Measurements from ENCODE around the gene NOC2L.

Gene NOC2L

DNA sequence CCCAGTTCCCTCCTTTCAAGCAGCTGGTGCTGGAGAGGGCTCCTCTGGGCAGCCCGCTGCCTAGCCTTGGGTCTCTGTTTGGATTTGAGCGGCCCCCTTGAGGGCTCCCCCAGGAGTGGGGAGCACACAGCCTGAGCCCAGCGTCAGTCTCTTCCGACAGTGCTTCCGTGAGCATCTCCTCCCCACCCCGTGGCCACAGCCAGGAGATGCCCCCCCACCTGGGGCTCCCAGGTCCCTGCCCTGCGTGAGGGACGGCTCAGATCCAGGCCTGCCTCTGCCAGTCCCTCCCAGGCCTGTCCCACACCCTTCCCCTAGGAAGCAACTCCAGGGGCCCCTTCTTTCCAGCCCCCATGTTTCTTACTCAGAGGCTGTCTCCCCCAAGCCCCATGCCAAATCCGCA lies 31.8 kb downstream of the NOC2L start:
- no peak for DNase-seq

DNA sequence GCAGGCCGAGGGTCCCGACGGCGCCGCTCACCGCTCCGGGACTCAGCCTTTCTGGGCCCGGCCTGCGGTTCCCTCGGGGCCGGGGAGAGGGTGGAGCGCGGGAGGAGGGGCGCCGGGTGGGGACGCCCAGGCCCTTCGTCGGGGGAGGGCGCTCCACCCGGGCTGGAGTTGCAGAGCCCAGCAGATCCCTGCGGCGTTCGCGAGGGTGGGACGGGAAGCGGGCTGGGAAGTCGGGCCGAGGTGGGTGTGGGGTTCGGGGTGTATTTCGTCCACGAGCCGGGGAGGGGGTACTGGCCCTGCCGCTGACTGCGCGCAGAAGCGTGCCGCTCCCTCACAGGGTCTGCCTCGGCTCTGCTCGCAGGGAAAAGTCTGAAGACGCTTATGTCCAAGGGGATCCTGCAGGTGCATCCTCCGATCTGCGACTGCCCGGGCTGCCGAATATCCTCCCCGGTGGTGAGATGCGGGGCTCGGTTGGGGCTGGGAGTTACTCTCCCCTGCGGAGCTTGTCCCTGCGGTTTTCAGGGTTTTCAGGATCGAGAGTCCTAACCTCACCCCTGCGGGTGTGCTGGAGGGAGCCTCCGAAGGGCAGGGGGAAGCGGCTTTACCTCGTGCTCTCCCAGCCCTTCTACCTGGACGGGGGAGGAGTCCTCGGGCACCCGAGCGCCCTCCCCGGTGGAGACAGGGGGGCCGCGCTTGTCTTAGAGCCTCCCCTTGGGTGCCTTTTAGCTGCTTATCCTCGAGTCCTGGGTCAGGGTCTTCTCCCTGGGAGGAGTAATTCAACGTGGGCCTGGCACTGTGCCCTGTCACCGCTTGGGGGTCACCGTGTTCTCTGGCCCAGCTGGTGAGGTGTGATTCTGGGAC lies 33.3 kb downstream of the NOC2L start:
- no peak for DNase-seq

DNA sequence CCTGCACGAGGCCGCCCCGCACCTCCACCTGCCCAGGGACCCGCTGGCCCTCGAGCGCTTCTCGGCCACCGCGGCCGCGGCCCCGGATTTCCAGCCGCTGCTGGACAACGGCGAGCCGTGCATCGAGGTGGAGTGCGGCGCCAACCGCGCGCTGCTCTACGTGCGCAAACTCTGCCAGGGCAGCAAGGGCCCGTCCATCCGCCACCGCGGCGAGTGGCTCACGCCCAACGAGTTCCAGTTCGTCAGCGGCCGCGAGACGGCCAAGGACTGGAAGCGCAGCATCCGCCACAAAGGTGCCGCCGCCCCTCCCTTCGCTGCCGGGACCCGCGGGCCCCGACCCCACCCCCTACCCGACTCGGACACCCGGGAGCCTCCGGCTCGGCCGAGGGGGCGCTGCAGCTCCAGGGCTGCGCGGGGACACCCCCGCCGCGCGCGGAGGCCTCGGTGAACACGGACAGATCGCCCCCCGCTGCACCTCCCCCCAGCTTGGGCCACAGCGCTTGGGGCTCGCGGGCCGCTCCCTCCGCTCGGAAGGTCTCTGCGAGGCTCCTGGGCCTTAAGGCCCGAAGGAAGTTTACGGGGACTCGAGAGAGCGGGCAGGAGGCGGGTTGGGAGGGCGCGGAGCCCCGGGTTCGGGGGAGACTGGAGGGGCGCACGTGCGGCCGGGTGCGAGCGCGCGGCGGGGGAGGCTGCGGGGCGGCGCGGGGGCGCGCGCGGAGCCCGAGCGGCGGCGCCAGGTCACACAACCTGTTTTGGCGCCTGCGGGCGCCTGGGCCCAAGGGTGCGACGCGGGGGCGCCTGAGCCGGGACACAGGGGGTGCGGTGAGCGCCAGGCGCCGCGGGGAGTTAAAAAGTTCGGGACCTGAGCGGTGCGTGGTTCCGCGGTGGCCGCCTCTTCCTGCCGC lies 34.1 kb downstream of the NOC2L start:
- DNase-seq = no peak

DNA sequence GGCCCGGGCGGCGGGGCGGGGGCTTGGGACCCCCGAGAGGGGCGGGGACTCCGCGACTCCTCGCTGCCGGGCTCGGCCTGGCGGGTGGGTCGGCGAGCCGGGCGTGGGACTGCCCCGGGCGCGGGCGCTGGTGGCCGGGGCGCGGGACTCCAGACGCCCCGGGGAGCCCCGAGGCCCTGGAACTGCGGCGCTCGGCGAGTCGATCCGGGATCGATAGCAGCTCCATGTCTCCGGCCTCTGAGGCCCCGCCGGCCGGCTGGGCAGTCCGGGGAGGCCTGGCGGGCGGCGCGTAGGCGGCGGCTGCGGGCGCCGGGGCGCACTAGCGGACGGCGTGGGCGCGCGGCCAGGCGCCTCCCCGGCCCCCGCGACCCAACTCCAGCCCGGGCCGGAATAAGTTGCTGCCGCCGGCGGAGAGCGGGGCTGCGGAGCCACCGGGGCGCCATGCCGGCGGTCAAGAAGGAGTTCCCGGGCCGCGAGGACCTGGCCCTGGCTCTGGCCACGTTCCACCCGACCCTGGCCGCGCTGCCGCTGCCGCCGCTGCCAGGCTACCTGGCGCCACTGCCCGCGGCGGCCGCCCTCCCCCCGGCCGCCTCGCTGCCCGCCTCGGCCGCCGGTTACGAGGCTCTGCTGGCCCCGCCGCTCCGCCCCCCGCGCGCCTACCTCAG lies 34.9 kb downstream of the NOC2L start:
- DNase-seq = no peak

DNA sequence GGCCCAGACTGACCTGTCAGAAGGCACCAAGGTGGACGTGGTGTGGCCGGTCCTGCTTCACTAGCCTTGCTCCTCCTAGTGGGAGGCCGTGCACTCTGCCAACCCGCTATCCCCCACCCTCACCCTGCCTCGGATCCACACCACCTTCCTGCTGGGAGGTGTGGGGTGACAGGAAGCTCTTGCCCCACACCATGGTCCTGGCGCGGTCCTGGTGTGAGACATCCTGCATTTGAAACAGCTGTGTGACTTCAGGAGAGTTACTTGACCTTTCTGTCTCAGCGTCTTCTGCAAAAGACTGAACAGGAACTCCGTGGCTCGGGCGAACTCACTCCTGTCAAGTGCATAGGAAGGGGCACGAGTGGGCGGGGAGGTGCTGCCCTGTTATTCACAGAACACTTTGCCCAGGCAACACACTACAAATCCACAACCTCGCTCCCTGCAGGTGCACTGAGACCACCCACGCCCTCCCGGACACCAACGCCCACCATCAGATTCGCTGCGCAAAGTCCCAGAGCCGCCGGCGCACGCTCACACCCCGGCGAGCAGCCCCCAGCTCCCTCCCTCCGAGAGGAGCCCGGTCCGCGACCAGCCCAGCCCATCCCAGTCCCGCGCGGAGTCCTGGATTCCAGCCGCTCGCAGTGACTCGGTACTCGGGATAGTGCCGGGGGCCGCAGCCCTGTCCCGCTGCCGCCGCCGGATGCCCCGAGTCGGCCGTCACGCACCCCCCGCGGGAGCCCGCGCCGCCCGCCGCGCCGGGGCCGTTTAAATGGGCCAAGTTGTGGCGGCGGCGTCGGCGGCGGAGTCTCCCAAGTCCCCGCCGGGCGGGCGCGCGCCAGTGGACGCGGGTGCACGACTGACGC lies 35.7 kb downstream of the NOC2L start, which contains the start of gene SAMD11:
SAMD11 (plus strand) TSS at position 793 of the 860 bp plus-strand sequence. CDS start 509 bp downstream, outside the sequence.
- peak; percentile 36 to 77 for DNase-seq

DNA sequence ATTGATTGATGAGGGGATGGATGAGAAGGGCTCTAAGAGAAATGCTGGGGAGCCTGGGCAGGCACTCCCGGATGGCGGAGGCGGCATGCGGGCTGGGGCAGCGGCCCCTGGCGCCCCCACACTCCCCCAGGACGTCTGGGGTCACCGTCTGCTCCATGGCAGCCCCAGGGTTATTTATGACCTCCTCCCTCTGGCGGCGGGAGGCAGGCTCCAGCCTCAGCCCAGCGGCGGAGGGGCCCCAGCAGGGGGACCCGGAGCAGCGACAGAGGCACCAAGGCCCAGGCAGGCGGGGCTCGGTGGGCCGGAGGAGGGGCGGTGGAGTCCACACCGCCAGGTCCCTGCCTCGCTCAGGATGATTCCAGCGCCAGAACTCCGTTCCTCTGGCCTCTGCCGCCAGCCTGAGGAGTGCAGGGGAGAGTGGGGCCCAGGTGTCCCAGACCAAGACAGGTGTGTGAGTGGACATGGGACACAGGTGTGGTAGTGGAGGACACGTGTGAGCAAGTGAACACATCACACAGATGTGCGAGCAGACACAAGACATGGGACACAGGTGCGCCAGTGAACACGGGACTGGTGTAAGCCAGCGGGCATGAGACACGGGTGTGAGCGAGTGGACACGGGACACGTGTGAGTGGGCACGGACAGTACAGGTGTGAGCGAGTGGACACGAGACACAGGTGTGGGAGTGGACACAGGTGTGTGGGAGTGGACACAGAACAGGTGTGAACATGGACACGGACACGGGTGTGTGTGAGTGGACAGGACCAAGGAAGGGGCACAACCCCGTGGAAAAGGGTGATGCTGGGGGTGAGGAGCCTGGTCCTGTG lies 37.8 kb downstream of the NOC2L start:
- peak; percentile 16 to 47 for DNase-seq

DNA sequence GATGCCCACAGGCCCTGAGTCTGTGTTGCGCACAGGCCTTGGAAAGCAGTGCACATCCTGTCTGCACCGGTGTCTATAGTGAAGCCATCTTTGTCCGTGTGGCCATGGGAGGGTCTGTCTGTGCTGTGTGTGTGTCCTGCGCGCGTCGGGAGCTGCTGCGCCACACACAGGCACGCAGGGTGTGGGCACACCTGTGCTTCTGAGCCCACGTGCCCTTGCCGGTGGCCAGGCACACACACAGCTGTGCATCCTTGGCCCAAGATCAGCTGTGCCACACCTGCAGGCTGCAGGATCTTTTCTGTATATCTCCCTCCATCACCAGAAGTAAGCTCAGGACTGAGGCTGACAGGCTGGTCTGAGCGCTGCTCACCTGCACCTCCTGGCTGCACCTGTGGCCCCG lies 38.5 kb downstream of the NOC2L start:
- no peak for DNase-seq

DNA sequence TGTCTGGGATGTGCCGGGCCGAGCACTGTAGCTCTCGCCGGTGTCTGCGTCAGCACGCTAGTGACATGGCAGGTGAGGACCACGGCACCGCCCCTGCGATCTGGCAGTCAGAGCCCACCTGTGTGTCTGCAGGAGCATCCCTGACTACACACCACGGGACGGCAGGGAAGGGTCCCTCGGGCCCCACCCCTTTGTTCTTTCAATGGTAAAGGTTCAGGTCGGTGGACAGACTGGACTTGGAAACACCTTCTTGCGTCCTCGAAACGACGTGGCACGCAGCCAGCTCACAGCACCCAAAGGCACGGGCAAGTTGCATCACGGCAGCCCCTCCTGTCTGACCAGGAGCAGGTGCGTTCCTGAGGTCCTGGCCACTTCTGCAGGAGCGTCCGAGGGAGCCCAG lies 39.0 kb downstream of the NOC2L start:
- no peak for DNase-seq

DNA sequence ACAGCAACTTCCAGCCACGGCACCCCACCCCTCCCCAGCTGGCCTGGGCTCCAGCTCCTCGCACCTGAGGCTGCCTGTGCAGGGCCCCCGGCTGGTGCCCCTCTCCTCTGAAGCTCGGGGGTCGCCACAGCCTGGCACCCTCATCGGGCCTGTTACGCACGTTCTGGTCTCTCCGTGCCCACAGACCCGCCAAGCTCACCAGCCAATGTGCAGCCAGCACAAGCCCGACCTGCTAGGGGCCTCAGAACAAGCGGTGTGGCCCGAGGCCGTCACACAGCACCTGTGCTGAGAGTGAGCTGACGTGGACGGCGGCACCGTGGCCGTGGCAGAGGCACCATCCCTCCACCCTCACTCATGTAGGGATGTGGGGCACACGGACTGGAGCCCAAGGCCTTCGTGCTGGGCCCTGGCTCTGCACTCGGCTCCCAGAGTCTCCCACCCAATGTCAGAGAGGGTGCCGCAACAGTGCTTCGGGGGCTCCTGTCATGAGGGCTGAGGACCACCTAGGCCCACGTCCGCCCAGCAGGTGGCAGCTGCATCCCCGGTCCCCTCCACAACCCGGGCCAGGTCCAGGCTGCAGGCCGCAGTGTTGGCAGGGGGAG lies 39.7 kb downstream of the NOC2L start:
- no peak for DNase-seq

DNA sequence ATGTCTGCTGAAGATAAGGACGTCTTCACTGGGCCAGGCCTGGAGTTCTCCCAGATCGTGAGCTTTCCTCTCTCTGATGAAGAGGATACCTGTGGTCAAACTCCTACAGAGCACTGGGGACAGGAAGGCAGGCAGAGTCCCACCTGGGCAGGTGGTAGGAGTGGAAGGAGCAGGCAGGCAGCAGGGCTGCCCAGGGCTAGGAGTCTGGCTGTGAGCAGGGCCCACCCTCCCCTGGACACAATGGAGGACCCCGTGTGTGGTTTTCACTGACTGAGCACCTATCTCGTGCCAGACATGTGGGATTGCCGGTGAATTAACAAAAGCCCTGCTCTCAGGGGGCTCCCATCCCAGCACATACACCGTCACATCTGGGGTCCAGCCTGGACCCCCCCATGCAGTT lies 40.2 kb downstream of the NOC2L start:
- DNase-seq = no peak

DNA sequence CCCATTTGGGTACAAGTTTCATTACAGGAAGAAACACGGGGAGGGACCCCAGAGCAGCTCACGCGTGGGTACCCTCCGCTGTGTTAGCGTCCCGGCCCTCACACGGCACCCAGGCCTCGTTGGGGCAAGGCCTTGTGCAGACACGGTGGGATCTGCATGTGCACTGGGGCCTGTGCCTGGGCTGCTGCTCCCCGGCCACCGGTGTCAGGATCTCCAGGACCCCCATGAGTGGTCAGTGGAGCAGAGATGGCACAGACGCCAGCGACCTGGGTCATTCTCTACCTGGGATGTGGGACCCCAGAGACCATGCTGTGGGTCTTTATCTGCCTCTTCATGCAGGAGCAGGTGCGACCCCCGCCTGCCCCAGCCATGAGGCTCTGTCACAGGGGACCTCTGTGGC lies 40.7 kb downstream of the NOC2L start:
- no peak for DNase-seq

DNA sequence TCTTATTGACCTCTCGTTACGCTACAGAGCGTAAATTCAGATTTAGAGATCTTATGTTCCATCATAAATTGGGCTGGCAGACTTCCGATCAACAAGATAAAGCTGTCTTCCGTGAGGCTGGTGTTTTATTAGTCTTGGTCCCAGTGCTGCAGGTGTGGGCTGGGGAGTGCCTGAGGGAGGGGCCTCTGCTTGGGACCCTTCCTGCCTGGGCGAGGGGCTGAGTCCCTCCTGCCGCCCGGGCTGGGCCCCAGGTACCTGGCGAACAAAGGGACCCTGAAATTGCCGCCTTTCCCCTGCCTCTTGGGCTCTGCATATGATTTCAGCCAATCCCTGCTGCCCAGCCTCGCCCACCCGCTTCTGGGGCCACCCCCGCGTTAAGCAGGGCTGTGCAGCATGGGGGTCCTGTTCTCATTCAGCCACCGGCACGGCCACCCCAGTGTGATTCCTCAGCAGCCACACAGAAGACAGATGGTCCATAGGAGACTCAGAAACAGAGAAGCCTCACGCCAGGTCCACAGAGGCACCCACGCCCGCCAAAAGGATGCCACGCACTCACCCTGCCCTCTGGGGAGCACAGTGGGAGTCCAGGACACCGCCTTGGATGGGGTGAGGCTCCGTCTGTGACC lies 41.5 kb downstream of the NOC2L start:
- DNase-seq = no peak

DNA sequence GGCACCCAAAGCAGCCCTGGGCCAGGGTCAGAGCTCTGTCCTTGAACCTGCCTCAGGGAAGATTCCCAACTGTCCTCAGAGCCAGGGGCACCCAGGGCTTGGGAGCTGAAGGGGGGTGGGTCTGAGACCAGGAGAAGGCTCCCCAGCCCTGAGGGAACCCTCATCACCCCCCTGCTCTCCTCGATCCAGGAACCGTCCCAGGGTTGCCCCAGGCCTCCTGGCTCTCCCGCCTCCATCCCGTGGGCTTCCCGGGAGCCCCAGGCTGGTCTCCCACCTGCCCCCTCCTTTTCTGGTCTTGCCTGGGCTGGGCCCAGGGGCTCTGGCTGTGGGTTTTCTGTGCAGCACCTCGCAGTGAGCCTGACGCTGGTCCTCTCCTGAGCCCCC lies 42.0 kb downstream of the NOC2L start:
- DNase-seq = no peak

DNA sequence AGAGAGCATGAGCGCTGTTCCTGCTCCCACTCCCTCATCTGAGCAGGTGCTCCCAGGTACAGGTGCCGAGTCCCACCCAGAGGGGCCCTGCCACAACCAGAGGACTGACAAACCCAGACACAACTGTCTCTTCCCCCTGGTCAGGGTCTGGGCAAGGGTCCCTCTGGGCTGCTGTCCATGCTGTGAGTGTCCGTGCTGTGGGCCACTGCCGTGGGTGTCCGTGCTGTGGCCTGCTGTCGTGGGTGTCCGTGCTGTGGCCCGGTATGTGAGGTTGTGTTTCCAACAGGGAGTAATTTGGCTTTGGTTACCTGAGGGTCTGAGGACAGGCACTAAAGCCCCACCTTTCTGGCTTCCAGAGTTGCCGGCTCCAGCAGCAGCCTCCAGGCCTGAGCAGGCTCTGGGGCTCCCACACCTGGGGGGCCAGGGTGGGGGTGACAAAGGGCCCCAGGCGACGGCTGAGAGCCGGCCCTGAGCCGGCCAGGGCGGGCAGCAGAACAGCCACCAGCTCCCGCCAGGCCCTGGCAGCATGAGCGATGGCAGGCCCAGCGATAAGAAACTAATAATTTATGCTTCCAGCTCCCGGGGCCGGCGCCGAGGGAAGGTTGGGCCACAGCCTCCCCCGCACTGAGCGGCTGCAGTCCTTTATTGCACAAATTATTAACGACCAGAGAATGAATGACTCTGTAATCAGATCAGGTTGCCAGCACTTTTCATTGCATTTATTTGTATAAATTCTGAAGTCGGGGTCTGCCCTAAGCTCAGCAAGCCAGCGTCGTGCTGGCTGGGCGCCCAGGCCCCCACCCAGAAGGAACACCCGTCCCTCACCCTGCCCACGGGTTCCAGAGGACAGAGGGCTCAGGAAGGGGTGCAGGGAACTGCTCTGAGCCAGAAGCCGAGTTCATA lies 42.6 kb downstream of the NOC2L start:
- DNase-seq = no peak

DNA sequence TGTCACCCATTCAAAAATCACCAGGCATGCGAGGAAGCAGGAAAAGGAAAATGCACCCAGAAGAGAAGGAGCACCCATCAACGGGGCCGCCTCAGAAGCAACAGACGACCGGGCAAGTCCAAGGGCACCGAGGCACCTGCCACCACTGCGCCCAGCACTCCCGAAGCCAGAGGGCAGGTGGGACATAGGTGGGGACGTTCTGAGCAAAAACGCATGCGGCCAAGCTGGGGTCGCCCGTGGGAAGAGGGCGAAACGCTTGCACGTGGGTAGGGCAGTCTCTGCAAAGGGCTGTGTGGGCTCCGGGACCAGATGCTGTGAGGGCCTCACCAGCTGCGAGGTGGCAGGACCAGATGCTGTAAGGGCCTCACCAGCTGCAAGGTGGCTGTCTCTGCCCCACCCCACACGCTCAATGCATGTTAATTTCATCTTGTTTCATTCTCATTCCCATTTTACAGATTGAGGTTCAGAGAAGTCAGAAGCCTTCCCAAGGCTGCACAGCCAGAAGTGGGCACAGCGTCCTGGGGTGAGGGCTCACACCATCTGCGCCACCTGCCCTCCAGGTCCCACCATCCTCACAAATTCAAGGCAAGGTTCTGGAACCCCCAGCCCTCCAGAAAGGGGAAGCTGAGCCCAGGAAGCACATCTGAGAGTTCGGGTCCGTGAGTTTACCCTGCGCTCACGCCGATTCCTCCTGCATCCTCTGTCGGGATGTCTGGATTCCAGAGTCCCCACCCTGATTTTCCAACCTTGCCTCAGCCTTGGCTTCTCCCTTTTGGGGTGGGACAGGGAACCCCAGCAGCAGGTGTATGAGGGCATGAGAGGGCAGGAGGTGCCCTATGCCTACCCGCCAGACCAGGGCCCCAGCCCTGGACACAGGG lies 43.5 kb downstream of the NOC2L start:
- DNase-seq = no peak

DNA sequence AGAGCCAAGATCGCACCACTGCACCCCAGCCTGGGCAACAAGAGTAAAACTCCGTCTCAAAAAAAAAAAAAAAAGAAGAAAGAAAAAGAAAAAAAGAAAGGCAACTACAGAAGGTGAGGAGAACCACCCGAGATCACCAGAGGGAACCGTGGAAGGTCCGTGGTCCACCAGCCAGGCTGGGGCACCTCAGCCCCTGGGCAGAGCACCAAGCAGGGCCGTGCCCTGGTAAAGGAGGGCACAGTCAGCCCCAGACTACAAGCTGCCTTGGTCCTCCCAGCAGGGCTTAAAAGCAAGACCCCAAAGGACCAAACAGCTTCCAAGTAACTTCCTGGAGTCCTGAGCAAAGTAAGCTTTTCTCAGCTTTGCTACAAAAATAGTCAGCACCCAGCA lies 44.2 kb downstream of the NOC2L start:
- no peak for DNase-seq

DNA sequence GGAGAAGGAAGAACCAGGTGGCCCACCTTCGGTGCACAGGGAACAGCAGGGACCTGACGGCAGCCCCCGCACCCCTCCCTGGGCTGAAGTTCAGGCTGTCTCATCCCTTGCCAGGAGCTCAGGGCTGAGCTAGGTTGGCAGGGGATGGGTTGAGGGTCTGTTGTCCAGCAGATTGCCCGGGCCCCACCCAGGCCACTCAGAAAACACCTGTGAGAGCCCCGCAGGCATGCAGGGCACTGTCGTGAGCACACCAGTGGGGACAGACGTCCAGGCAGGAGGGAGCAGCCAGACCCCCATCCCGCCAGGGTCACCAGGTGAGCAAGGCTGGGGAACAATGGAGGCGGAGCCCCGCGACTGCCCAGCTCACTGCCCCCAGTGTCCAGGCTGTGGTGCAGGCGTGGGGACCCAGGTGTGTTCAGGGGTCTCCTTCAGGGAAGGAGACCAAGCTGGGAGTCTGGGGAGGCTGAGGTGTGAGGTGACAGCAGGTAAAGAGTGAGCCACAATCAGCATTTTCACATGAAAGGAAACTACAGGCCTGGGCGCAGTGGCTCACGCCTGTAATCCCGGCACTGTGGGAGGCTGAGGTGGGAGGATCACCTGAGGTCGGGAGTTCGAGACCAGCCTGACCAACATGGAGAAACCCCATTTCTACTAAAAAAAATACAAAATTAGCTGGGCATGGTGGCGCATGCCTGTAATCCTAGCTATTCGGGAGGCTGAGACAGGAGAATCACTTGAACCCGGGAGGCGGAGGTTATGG lies 44.7 kb downstream of the NOC2L start:
- no peak for DNase-seq
